ENCODE data around the gene CAMKK1. TPM values are rescaled to one million over a fixed set of nuclear protein-coding genes. Genes with fewer than 3 reads are reported as not detected.

CAMKK1 gene
- total and polyA plus RNA-seq, 2 donors (not counting 1 experiment from before 2014, with no cell fraction given), result 4.5 to 35.9 TPM

DNA sequence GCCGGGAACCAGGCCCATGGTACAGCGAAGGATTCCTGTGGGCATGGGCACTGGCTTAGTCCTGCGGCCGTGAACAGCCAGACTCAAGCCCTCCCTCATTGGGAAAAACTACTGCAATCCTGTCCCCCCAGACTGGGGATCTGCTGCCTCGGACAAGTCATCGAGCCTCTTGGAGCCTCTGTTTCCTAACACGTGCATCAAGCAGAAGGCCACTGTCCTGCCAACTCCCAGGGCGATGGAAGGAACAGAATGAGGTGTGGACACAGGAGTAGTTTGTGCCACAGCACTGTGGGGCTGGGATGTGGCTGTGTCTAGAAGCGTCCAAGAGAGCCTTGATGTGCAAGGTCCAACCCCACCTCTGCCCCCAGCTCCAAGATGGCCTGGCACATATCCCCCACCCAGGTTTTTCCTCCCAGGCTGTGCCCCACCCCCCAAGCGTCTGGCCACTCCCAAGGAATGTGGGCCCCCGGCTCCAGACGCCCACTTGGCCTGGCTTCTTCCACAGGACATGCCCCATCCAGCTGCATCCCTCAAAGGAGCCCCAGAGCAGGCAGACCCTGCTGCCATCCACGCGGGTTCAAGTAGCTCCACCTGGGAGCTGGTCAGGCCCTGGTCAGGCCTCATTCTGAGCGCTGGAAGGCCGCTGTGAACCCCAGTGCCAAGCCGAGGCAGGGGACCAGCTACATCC lies 3.4 kb downstream of the CAMKK1 start:
- intact Hi-C loops (cut with micrococcal nuclease), result no loop called here
- no peak overlapping the region for H3K4me2 ChIP-seq (replicated peaks; ENCODE audit: low read depth, low read length, poor library complexity, severe bottlenecking)
- H3K9me3 ChIP-seq (ENCODE audit: control extremely low read depth in 1 of 3, control insufficient read depth in 2 of 3, insufficient read depth in 1 of 3, low read length in 2 of 3), result no peaks in the 10 kb centered on the region
- Mint-ChIP-seq H3K27me3 (no peaks in the 10 kb centered on the region), H3K4me1 (peaks cover 52% of the 10 kb centered on the region), H3K9me3 (ENCODE audit: insufficient read depth) (no peaks in the 10 kb centered on the region), H3K4me3 (peak overlapping the region; percentile 93), H3K27ac (no peak overlapping the region)
- ATAC-seq (ENCODE audit: low read depth) (no peak), DNase-seq (no peak)
- ChIA-PET CTCF (interaction anchor here (0.8 to 2.6 kb wide), 4 partner anchors 12 to 152 kb away, joined by 3 to 11 read pairs (median 3); no protein-coding TSS in a partner anchor), POLR2A (interaction anchor here (1.2 to 2.1 kb wide), 4 partner anchors 15 to 24 kb away, joined by 4 to 12 read pairs (median 4); no protein-coding TSS in a partner anchor)
- H3K9ac ChIP-seq (ENCODE audit: low read length), result no peak overlapping the region
- H3K27ac ChIP-seq (ENCODE audit: low read length in 2 of 2), result no peak overlapping the region
- 96% methylated on average over 15 of the region's 17 CpGs for WGBS (ENCODE audit: insufficient coverage)
- H3K36me3 ChIP-seq (replicated peaks in 1 of 2; ENCODE audit: control extremely low read depth in 1 of 2, control insufficient read depth in 1 of 2, extremely low read depth in 1 of 2, insufficient read depth in 2 of 2, low read length in 1 of 2), result peaks cover 0 to 6% of the 10 kb centered on the region in 2 experiments
- H3K27me3 ChIP-seq (replicated peaks in 1 of 4; ENCODE audit: control extremely low read depth in 1 of 4, control insufficient read depth in 3 of 4, insufficient read depth in 4 of 4, low read length in 3 of 4), result no peaks in the 10 kb centered on the region
- no peaks in the 10 kb centered on the region for H4K20me1 ChIP-seq (ENCODE audit: control insufficient read depth, insufficient read depth, low read length, poor library complexity, severe bottlenecking)
- no peak overlapping the region for H2AFZ ChIP-seq (ENCODE audit: insufficient read depth, low read depth, low read length, poor library complexity, severe bottlenecking)
- H3K4me1 ChIP-seq (ENCODE audit: control insufficient read depth in 2 of 2, insufficient read depth in 2 of 2, low read length in 2 of 2), result peaks cover 39 to 56% of the 10 kb centered on the region in 2 donors
- no peak overlapping the region for H3K4me3 ChIP-seq (ENCODE audit: control extremely low read depth in 1 of 5, extremely low read depth in 1 of 5, insufficient read depth in 1 of 5, low read depth in 2 of 5, low read length in 4 of 5)
- TF ChIP-seq CTCF (IDR thresholded peaks at IDR 0.05) (no peak), EZH2 (IDR thresholded peaks at IDR 0.05; ENCODE audit: borderline replicate concordance, insufficient read depth, low read depth, low read length, poor library complexity, severe bottlenecking) (no peak)
- H3K79me2 ChIP-seq (ENCODE audit: control insufficient read depth, insufficient read depth, low read length), result peaks cover 15% of the 10 kb centered on the region

All from B cell (primary cell).